Activated T-cell treated with anti-CD3 and anti-CD28 coated beads, Interleukin-2, amount 50 U/mL, for 72 hours (primary cell): ENCODE data around the gene GGT6. TPM values are rescaled to one million over a fixed set of nuclear protein-coding genes. Genes with fewer than 3 reads are reported as not detected.

Experiments
- ATAC-seq, 2 donors: fragments of 150-1000 bp; cut with Tn5 transposase; replicated peaks in 1 of 2; 2 replicates each; pipeline ENCODE4 v1.10.0; 2021; ENCODE audit warnings: moderate library complexity in 2 of 2, mild to moderate bottlenecking in 1 of 2
- DNase-seq, 2 donors: peaks; one replicate each; pipeline ENCODE4 v3.0.0; 2021 to 2022; ENCODE audit warnings: mixed read lengths in 1 of 2
- H3K27ac Mint-ChIP-seq: one replicate; pipeline ENCODE4 v1.8.0; 2022; ENCODE audit warnings: mild to moderate bottlenecking, moderate library complexity, mixed read lengths
- H3K27me3 Mint-ChIP-seq: one replicate; pipeline ENCODE4 v1.8.0; 2022; ENCODE audit warnings: low read depth, mixed read lengths
- H3K36me3 Mint-ChIP-seq, 2 donors: one replicate each; pipeline ENCODE4 v1.8.0; 2022; ENCODE audit warnings: mixed read lengths in 2 of 2, mild to moderate bottlenecking in 1 of 2; ENCODE audit not compliant: insufficient read depth in 2 of 2
- H3K4me1 Mint-ChIP-seq: one replicate; pipeline ENCODE4 v1.8.0; 2022; ENCODE audit warnings: low read depth, mixed read lengths
- H3K4me3 Mint-ChIP-seq, 2 donors: one replicate each; pipeline ENCODE4 v1.8.0; 2022; ENCODE audit warnings: mild to moderate bottlenecking in 2 of 2, mixed read lengths in 2 of 2, moderate library complexity in 2 of 2
- H3K9me3 Mint-ChIP-seq, 2 donors: one replicate each; pipeline ENCODE4 v1.8.0; 2022; ENCODE audit warnings: mixed read lengths in 2 of 2
- total RNA-seq, 2 donors: library from RNA; stranded (reverse); gene quantifications; one replicate each; pipeline ENCODE4 v1.2.3, GENCODE V29; 2022

GGT6 gene
- total RNA-seq, 2 donors from 2014 or later, result not detected

GRCh38 chr17:4559966-4560365 lies 411 bp downstream of the GGT6 start:
- Mint-ChIP-seq H3K4me3 (no peak overlapping the region), H3K36me3 (peaks cover 0 to 2% of the 10 kb centered on the region in 2 donors), H3K9me3 (peaks cover 0 to 1% of the 10 kb centered on the region in 2 donors), H3K27me3 (no peaks in the 10 kb centered on the region), H3K27ac (no peak overlapping the region), H3K4me1 (peaks cover 54% of the 10 kb centered on the region)
- DNase-seq (no peak), ATAC-seq (no peak)

- ATAC-seq (no peak), DNase-seq (no peak)
- Mint-ChIP-seq H3K9me3 (peaks cover 0 to 1% of the 10 kb centered on the region in 2 donors), H3K27me3 (no peaks in the 10 kb centered on the region), H3K36me3 (peaks cover 0 to 2% of the 10 kb centered on the region in 2 donors), H3K4me1 (peaks cover 60% of the 10 kb centered on the region), H3K4me3 (no peak overlapping the region), H3K27ac (no peak overlapping the region)
Measured at GRCh38 chr17:4559139-4559791, 1.1 kb downstream of the GGT6 start.

GRCh38 chr17:4558347-4558971 lies 1.9 kb downstream of the GGT6 start:
- H3K36me3 Mint-ChIP-seq, result no peaks in the 10 kb centered on the region

GRCh38 chr17:4557626-4558346 lies 2.6 kb downstream of the GGT6 start:
- peak overlapping the region in 1 of 2 donors; percentile 8 for H3K4me3 Mint-ChIP-seq
- ATAC-seq (peak in 1 of 2 donors; percentile 10), DNase-seq (peak; percentile 20 to 54)
- no peak overlapping the region for H3K27ac Mint-ChIP-seq
- H3K36me3 Mint-ChIP-seq, result no peaks in the 10 kb centered on the region
- H3K4me1 Mint-ChIP-seq, result peaks cover 57% of the 10 kb centered on the region
- H3K9me3 Mint-ChIP-seq, result no peaks in the 10 kb centered on the region
- H3K27me3 Mint-ChIP-seq, result no peaks in the 10 kb centered on the region

More at GRCh38 chr17:4558347-4558971, 1.9 kb downstream of the GGT6 start:
- Mint-ChIP-seq H3K4me3 (no peak overlapping the region), H3K27me3 (no peaks in the 10 kb centered on the region), H3K4me1 (peaks cover 60% of the 10 kb centered on the region), H3K27ac (no peak overlapping the region), H3K9me3 (no peaks in the 10 kb centered on the region)
- ATAC-seq (no peak), DNase-seq (no peak)

GRCh38 chr17:4556996-4557395 lies 3.4 kb downstream of the GGT6 start:
- Mint-ChIP-seq H3K36me3 (no peaks in the 10 kb centered on the region), H3K9me3 (no peaks in the 10 kb centered on the region), H3K4me1 (peaks cover 49% of the 10 kb centered on the region), H3K27me3 (no peaks in the 10 kb centered on the region), H3K27ac (no peak overlapping the region), H3K4me3 (no peak overlapping the region)
- no peak for ATAC-seq
- DNase-seq, result no peak

- Mint-ChIP-seq H3K27me3 (no peaks in the 10 kb centered on the region), H3K27ac (peak overlapping the region; percentile 95), H3K4me3 (peak overlapping the region; percentile 88 to 97), H3K4me1 (peaks cover 45% of the 10 kb centered on the region), H3K9me3 (no peaks in the 10 kb centered on the region), H3K36me3 (peaks cover 0 to 1% of the 10 kb centered on the region in 2 donors)
- ATAC-seq (no peak), DNase-seq (no peak)
Measured at GRCh38 chr17:4555873-4556759, 4.3 kb downstream of the GGT6 start.

- peak within 1 kb of the TSS; percentile 88 to 97 for H3K4me3 Mint-ChIP-seq
- H3K36me3 Mint-ChIP-seq, result peaks cover 3 to 5% of the 10 kb centered on the region in 2 donors
- no peaks in the 10 kb centered on the region for H3K27me3 Mint-ChIP-seq
- DNase-seq, result peak; percentile 98
- ATAC-seq, result peak; percentile 94
- H3K27ac Mint-ChIP-seq, result peak within 1 kb of the TSS; percentile 95
- peaks cover 48% of the 10 kb centered on the region for H3K4me1 Mint-ChIP-seq
- H3K9me3 Mint-ChIP-seq, result no peaks in the 10 kb centered on the region
Measured at GRCh38 chr17:4554997-4555799, 5.2 kb downstream of the GGT6 start, which contains the start of gene MYBBP1A. TSS of gene MYBBP1A (minus strand) at chr17:4555384. CDS start at chr17:4555324, 60 bp downstream.

- DNase-seq, result no peak
- peak overlapping the region; percentile 88 to 97 for H3K4me3 Mint-ChIP-seq
- H3K4me1 Mint-ChIP-seq, result peaks cover 48% of the 10 kb centered on the region
- H3K27ac Mint-ChIP-seq, result peak overlapping the region; percentile 60
- no peaks in the 10 kb centered on the region for H3K27me3 Mint-ChIP-seq
- peak in 1 of 2 donors; percentile 3 for ATAC-seq
- H3K9me3 Mint-ChIP-seq, result no peaks in the 10 kb centered on the region
- H3K36me3 Mint-ChIP-seq, result peaks cover 3 to 5% of the 10 kb centered on the region in 2 donors
Measured at GRCh38 chr17:4554441-4554996, 5.9 kb downstream of the GGT6 start.

GRCh38 chr17:4553669-4554068 lies 6.7 kb downstream of the GGT6 start:
- ATAC-seq (no peak), DNase-seq (no peak)
- no peak overlapping the region for H3K27ac Mint-ChIP-seq
- H3K4me3 Mint-ChIP-seq, result peak overlapping the region; percentile 88 to 97
- no peaks in the 10 kb centered on the region for H3K27me3 Mint-ChIP-seq
- H3K36me3 Mint-ChIP-seq, result peaks cover 3 to 5% of the 10 kb centered on the region in 2 donors
- peaks cover 48% of the 10 kb centered on the region for H3K4me1 Mint-ChIP-seq
- H3K9me3 Mint-ChIP-seq, result no peaks in the 10 kb centered on the region

GRCh38 chr17:4551796-4552525 lies 8.4 kb downstream of the GGT6 start:
- Mint-ChIP-seq H3K4me3 (no peak overlapping the region), H3K27ac (no peak overlapping the region), H3K27me3 (no peaks in the 10 kb centered on the region), H3K9me3 (no peaks in the 10 kb centered on the region), H3K4me1 (peaks cover 40% of the 10 kb centered on the region), H3K36me3 (peaks cover 3 to 5% of the 10 kb centered on the region in 2 donors)
- ATAC-seq (no peak), DNase-seq (no peak)

- no peak overlapping the region for H3K27ac Mint-ChIP-seq
- peaks cover 34% of the 10 kb centered on the region for H3K4me1 Mint-ChIP-seq
- H3K4me3 Mint-ChIP-seq, result no peak overlapping the region
- H3K36me3 Mint-ChIP-seq, result peaks cover 3 to 5% of the 10 kb centered on the region in 2 donors
- no peak for DNase-seq
- no peaks in the 10 kb centered on the region for H3K27me3 Mint-ChIP-seq
- H3K9me3 Mint-ChIP-seq, result no peaks in the 10 kb centered on the region
- no peak for ATAC-seq
Measured at GRCh38 chr17:4551141-4551540, 9.2 kb downstream of the GGT6 start.
